Peyer's patch (tissue), 4 donors: ENCODE measurements around the gene LGALS4. TPM values are rescaled to one million over a fixed set of nuclear protein-coding genes. Genes with fewer than 3 reads are reported as not detected.
"Not testable (repeated sequence)": the region's sequence is repeated elsewhere in the genome, so short reads cannot be mapped to it uniquely, and the experiment has no call there.

Experiments
- DNase-seq, 3 donors: peaks; one replicate each; pipeline ENCODE4 v3.0.0-alpha.2; 2017 to 2019
- H3K27ac ChIP-seq, 4 donors: fragments of 200-600 bp; sonication (generic); one replicate each; pipeline ENCODE4 v1.5.1; 2016 to 2019
- H3K27me3 ChIP-seq, 2 donors: fragments of 200-600 bp; sonication (generic); one replicate each; pipeline ENCODE4 v1.5.1; 2019
- H3K36me3 ChIP-seq, 3 donors: fragments of 200-600 bp; sonication (generic); one replicate each; pipeline ENCODE4 v1.5.1; 2016 to 2019
- H3K4me1 ChIP-seq, 4 donors: fragments of 200-600 bp; sonication (generic); one replicate each; pipeline ENCODE4 v1.5.1; 2016 to 2019
- H3K4me3 ChIP-seq, 4 donors: fragments of 200-600 bp; sonication (generic); 1 replicate in 3 of 4; 2 replicates in 1 of 4; pipeline ENCODE4 v1.5.1; 2016 to 2019; ENCODE audit warnings: mild to moderate bottlenecking in 1 of 4
- H3K9me3 ChIP-seq, 4 donors: fragments of 200-600 bp; sonication (generic); one replicate each; pipeline ENCODE4 v1.5.1; 2016 to 2019; ENCODE audit warnings: mild to moderate bottlenecking in 1 of 4
- CTCF ChIP-seq, 6 experiments: fragments of 450-650 bp in 4 of 6; fragments of 200-600 bp in 2 of 6; sonication (generic) in 1 of 6; IDR thresholded peaks; one replicate each; pipeline ENCODE4 v1.5.1; 2017 to 2019; ENCODE audit warnings: antibody characterized with exemption in 6 of 6, mild to moderate bottlenecking in 3 of 6, moderate library complexity in 1 of 6
- POLR2A ChIP-seq, 2 donors: fragments of 450-650 bp; IDR thresholded peaks; one replicate each; pipeline ENCODE4 v1.5.1; 2017; ENCODE audit warnings: antibody characterized with exemption in 2 of 2, mild to moderate bottlenecking in 2 of 2, moderate library complexity in 2 of 2
- total RNA-seq, 4 donors: library from RNA; depleted of rRNA; stranded (reverse); fragments of >200 nt; gene quantifications; one replicate each; pipeline ENCODE4 v1.1.0, GENCODE V29; 2016

LGALS4 gene
- total RNA-seq, 4 donors from 2014 or later: 1,215 to 4,170 (median 2,579) TPM

GRCh38 chr19:38774181-38774950 lies 38.4 kb downstream of the LGALS4 start:
- TF ChIP-seq POLR2A (IDR thresholded peaks at IDR 0.05) (no peak), CTCF (IDR thresholded peaks at IDR 0.05) (no peak)
- peaks cover 0 to 7% (median 3%) of the 10 kb centered on the region in 4 donors for H3K4me1 ChIP-seq

DNA sequence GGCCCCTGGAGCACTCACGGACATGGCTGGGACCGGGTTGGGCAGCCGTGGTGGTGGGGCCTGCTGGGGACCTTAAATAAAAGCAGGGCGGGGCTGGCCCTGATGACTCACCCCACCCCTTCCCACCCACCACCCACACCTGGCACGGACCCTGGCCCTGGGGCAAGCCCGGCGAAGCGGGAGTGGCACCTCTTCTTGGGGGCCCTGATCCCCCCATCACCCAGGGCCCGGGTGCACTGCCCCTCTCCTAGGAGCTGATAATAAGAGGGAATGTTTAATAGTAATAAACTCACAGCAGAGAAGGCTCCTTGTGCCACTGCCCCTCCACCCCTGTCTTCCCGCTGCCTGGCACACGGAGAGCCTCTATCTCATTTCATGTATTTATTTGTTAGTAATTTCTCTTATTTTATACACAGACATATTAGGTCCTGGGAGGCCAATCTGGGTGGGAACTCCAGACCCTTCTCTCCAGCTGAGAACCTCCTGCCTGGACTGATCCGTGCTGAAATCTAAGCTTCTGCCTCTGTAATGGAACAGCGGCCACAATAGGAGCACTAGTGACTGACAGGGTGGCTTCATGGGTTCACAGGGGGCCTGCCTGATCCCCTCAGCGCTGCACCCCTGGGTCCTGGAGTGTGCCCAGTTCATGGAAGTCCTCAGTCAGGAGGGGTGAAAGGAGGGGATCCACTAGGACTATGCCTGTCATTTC lies 39.1 kb downstream of the LGALS4 start, which contains the start of gene LGALS7:
Gene LGALS7 (minus strand): TSS at position 49 of the 709 bp plus-strand sequence. CDS start 25 bp downstream, at position 24.
- TF ChIP-seq POLR2A (IDR thresholded peaks at IDR 0.05) (no peak), CTCF (IDR thresholded peaks at IDR 0.05) (no peak)
- H3K27me3 ChIP-seq: no peaks in the 10 kb centered on the region
- no peak within 1 kb of the TSS for H3K27ac ChIP-seq
- H3K36me3 ChIP-seq: no peaks in the 10 kb centered on the region
- H3K9me3 ChIP-seq: no peaks in the 10 kb centered on the region
- no peak for DNase-seq
- H3K4me1 ChIP-seq: peaks cover 0 to 7% (median 3%) of the 10 kb centered on the region in 4 donors
- H3K4me3 ChIP-seq: no peak within 1 kb of the TSS

More at GRCh38 chr19:38774181-38774950, 38.4 kb downstream of the LGALS4 start:
- H3K36me3 ChIP-seq: no peaks in the 10 kb centered on the region
- H3K4me3 ChIP-seq: no peak overlapping the region
- no peak for DNase-seq
- no peaks in the 10 kb centered on the region for H3K27me3 ChIP-seq
- no peaks in the 10 kb centered on the region for H3K9me3 ChIP-seq
- H3K27ac ChIP-seq: no peak overlapping the region

DNA sequence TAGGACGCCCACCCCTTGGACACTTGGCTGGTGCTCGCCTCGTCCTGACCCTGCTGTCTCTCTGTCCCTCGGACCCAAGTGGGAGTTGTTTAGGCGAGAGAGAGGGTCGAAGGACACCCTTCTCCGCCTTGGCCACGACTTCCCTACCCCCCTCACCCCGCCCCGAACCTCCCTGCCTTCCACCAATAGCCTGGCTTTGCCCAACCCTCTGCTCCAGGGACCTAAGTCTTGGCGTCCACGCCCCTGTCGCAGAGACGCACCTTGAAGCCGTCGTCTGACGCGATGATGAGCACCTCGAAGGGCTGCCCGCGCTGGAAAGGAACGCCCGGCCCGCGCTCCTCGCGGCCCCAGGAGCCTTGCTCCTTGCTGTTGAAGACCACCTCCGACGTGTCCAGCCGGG lies 41.2 kb downstream of the LGALS4 start:
- not testable (repeated sequence) for H3K27me3 ChIP-seq, H3K36me3 ChIP-seq, H3K27ac ChIP-seq, H3K4me1 ChIP-seq, H3K9me3 ChIP-seq, H3K4me3 ChIP-seq, DNase-seq

DNA sequence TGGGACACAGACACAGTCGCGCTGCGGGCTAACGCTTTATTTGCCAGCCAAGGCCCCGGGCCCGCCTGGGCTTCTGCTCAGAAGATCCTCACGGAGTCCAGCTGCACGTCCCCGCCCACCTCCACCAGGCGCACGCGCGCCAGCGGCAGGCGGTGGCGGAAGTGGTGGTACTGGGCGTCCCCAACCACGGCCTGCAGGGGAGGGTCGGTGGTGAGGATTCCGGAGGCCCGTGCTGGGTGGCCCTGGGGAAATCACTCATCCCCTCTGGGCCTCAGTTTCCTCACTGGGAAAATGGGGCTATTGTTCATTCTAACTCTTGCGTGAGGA lies 41.8 kb downstream of the LGALS4 start:
- H3K27ac ChIP-seq, H3K4me3 ChIP-seq: not testable (repeated sequence)

GRCh38 chr19:38770228-38770948 lies 42.4 kb downstream of the LGALS4 start:
- H3K27me3 ChIP-seq, H3K9me3 ChIP-seq, H3K36me3 ChIP-seq, DNase-seq, H3K4me1 ChIP-seq: not testable (repeated sequence)
- H3K4me3 ChIP-seq: peak overlapping the region; percentile 20 to 50 (median 40)
- peak overlapping the region; percentile 53 to 74 (median 68) for H3K27ac ChIP-seq

More for the DNA sequence above, 41.8 kb downstream of the LGALS4 start:
- not testable (repeated sequence) for H3K4me1 ChIP-seq, H3K9me3 ChIP-seq, DNase-seq, H3K27me3 ChIP-seq, H3K36me3 ChIP-seq

- Histone ChIP-seq H3K27me3 (no peaks in the 10 kb centered on the region), H3K4me1 (peaks cover 0 to 7% (median 3%) of the 10 kb centered on the region in 4 donors), H3K27ac (peak overlapping the region; percentile 53 to 74 (median 68)), H3K4me3 (peak overlapping the region; percentile 20 to 50 (median 40)), H3K9me3 (no peaks in the 10 kb centered on the region), H3K36me3 (no peaks in the 10 kb centered on the region)
- TF ChIP-seq CTCF (IDR thresholded peaks at IDR 0.05) (peak; percentile 77 to 98 (median 95)), POLR2A (IDR thresholded peaks at IDR 0.05) (no peak)
- DNase-seq: peak; percentile 95 to 98 (median 95)
These were observed 43.0 kb downstream of the LGALS4 start for GRCh38 chr19:38769635-38770211.
